DND-41 (cell line): ENCODE results near the gene KIRREL3.

Experiments used
- ATAC-seq: fragments of 200-7000 bp; cut with Tn5 transposase; 3 replicates; pipeline ENCODE4 v1.9.1; 2021; ENCODE audit warnings: low read depth; ENCODE audit not compliant: insufficient read depth
- DNase-seq: peaks from one replicate; pipeline ENCODE4 v3.0.0-alpha.2; 2020
- H2AFZ ChIP-seq: 2 replicates; pipeline ENCODE4 v1.6.0; 2012; ENCODE audit warnings: low read depth, low read length
- H3K27ac ChIP-seq: 2 replicates; pipeline ENCODE4 v1.5.1; 2012; ENCODE audit warnings: low read length, inconsistent platforms
- H3K27me3 ChIP-seq: fragments of 200-600 bp; sonication (generic); 2 replicates; pipeline ENCODE4 v1.6.0; 2012; ENCODE audit warnings: low read length, mild to moderate bottlenecking, inconsistent platforms; ENCODE audit not compliant: insufficient read depth, poor library complexity
- H3K36me3 ChIP-seq: 2 replicates; pipeline ENCODE4 v1.5.1; 2012; ENCODE audit warnings: low read length, inconsistent platforms; ENCODE audit not compliant: insufficient read depth
- H3K4me1 ChIP-seq: 2 replicates; pipeline ENCODE4 v1.5.1; 2012; ENCODE audit warnings: mild to moderate bottlenecking, low read length; ENCODE audit not compliant: insufficient read depth
- H3K4me2 ChIP-seq: 2 replicates; pipeline ENCODE4 v1.6.0; 2012; ENCODE audit warnings: mild to moderate bottlenecking, moderate library complexity, low read length, inconsistent platforms; ENCODE audit not compliant: insufficient read depth
- H3K4me3 ChIP-seq, 2 experiments: fragments of 200-600 bp in 1 of 2; shearing (Covaris generic) in 1 of 2; 2 replicates each; pipeline ENCODE4 v1.5.1; 2012 to 2016; ENCODE audit warnings: inconsistent platforms in 2 of 2, low read length in 2 of 2, mild to moderate bottlenecking in 2 of 2, low read depth in 1 of 2, moderate library complexity in 1 of 2
- H3K79me2 ChIP-seq: 2 replicates; pipeline ENCODE4 v1.6.0; 2012; ENCODE audit warnings: low read length, inconsistent platforms; ENCODE audit not compliant: insufficient read depth
- H3K9ac ChIP-seq: 2 replicates; pipeline ENCODE4 v1.6.0; 2012; ENCODE audit warnings: low read depth, mild to moderate bottlenecking, inconsistent platforms, low read length, moderate library complexity
- H3K9me3 ChIP-seq: 2 replicates; pipeline ENCODE4 v1.5.1; 2012; ENCODE audit warnings: low read length, moderate library complexity, mild to moderate bottlenecking, inconsistent platforms; ENCODE audit not compliant: insufficient read depth, severe bottlenecking
- H4K20me1 ChIP-seq: 2 replicates; pipeline ENCODE4 v1.6.0; 2012; ENCODE audit warnings: low read length; ENCODE audit not compliant: insufficient read depth
- CTCF ChIP-seq: IDR thresholded peaks from 2 replicates; pipeline ENCODE4 v1.5.1; 2012; ENCODE audit warnings: borderline replicate concordance, low read length, moderate library complexity, mild to moderate bottlenecking; ENCODE audit not compliant: poor library complexity, severe bottlenecking; ENCODE audit errors: extremely low read depth
- EZH2 ChIP-seq: IDR thresholded peaks from 3 replicates; pipeline ENCODE4 v1.6.1; 2012; ENCODE audit warnings: borderline replicate concordance, low read depth, mild to moderate bottlenecking, moderate library complexity, low read length, inconsistent platforms; ENCODE audit not compliant: severe bottlenecking

KIRREL3 gene

GRCh38 chr11:126628790-126629621 lies 371.6 kb downstream of the KIRREL3 start:
- no peak overlapping the region for H3K27ac ChIP-seq
- no peak overlapping the region for H3K4me3 ChIP-seq
- DNase-seq (no peak), ATAC-seq (peak; percentile 42; the same call in 1 of the 3 replicates)
- no peaks in the 10 kb centered on the region for H3K9me3 ChIP-seq
- H3K4me1 ChIP-seq: no peaks in the 10 kb centered on the region
- no peaks in the 10 kb centered on the region for H3K36me3 ChIP-seq
- TF ChIP-seq CTCF (no peak), EZH2 (no peak)
- no peak overlapping the region for H3K4me2 ChIP-seq
- no peak overlapping the region for H3K9ac ChIP-seq
- peaks cover 30% of the 10 kb centered on the region for H3K27me3 ChIP-seq
- no peak overlapping the region for H2AFZ ChIP-seq
- no peaks in the 10 kb centered on the region for H3K79me2 ChIP-seq
- no peaks in the 10 kb centered on the region for H4K20me1 ChIP-seq

GRCh38 chr11:126628450-126628789 lies 372.1 kb downstream of the KIRREL3 start:
- Histone ChIP-seq H3K4me2 (no peak overlapping the region), H3K27me3 (peaks cover 34% of the 10 kb centered on the region), H3K9me3 (no peaks in the 10 kb centered on the region), H3K9ac (no peak overlapping the region), H3K36me3 (no peaks in the 10 kb centered on the region), H4K20me1 (no peaks in the 10 kb centered on the region), H2AFZ (no peak overlapping the region), H3K27ac (no peak overlapping the region), H3K4me3 (no peak overlapping the region), H3K4me1 (no peaks in the 10 kb centered on the region), H3K79me2 (no peaks in the 10 kb centered on the region)
- TF ChIP-seq CTCF (no peak), EZH2 (no peak)
- ATAC-seq: no peak
- no peak for DNase-seq

- no peaks in the 10 kb centered on the region for H3K79me2 ChIP-seq
- TF ChIP-seq CTCF (no peak), EZH2 (no peak)
- no peaks in the 10 kb centered on the region for H4K20me1 ChIP-seq
- ATAC-seq (no peak), DNase-seq (no peak)
- no peak overlapping the region for H2AFZ ChIP-seq
- H3K4me2 ChIP-seq: no peak overlapping the region
- H3K36me3 ChIP-seq: no peaks in the 10 kb centered on the region
- H3K4me3 ChIP-seq: no peak overlapping the region
- H3K9me3 ChIP-seq: no peaks in the 10 kb centered on the region
- no peak overlapping the region for H3K27ac ChIP-seq
- H3K27me3 ChIP-seq: peaks cover 39% of the 10 kb centered on the region
- no peak overlapping the region for H3K9ac ChIP-seq
- no peaks in the 10 kb centered on the region for H3K4me1 ChIP-seq
Observed at GRCh38 chr11:126627421-126627820, 373.1 kb downstream of the KIRREL3 start.
